ENCODE results near the gene GH2.
"Not testable (repeated sequence)": the region's sequence is repeated elsewhere in the genome, so short reads cannot be mapped to it uniquely, and the experiment has no call there.

The GH2 gene

DNA sequence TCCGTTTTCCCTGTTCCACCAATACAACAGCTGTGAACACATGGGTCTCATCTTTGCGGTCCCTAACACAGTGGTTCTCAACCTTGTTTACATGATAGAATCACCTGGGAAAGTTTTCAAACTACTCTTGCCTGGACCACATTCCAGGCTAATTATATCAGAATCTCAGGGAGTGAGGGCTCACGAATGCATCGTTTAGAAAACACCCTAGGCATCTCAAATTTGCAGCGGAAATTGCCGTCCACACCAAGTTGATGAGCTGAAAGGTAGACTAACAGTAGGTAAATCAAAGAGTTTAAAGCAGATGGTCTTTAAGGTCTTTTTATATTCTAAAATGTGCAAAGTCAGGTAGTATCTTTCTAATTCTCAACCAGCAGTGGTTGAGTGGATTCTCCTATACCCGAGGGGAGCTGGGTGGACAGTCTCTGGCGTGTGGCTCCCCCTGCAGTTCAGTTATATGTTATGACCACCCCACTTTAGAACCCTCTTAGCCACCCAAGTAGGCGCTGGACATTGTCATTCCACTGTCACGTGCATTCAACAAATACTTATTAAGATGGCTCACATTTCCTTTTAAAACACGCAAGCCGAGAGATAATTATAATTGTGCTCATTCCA is 25.5 kb upstream of the GH2 start:
- not testable (repeated sequence) for H3K4ac ChIP-seq (ENCODE audit: low read depth in 1 of 2, low read length in 2 of 2); H3K4me1 ChIP-seq (ENCODE audit: control insufficient read depth, insufficient read depth, low read depth, low read length); H2AFZ ChIP-seq (ENCODE audit: low read depth, low read length); H3K18ac ChIP-seq (ENCODE audit: low read depth in 1 of 2, low read length in 2 of 2); H2BK15ac ChIP-seq (ENCODE audit: low read depth, poor library complexity, severe bottlenecking); H3K23ac ChIP-seq (ENCODE audit: low read length in 2 of 2); H3K9me3 ChIP-seq (ENCODE audit: control insufficient read depth, low read length); H3K4me2 ChIP-seq (ENCODE audit: low read length, poor library complexity, severe bottlenecking); H3K14ac ChIP-seq (ENCODE audit: low read length in 2 of 2); H3K9ac ChIP-seq (ENCODE audit: low read length); H4K91ac ChIP-seq (ENCODE audit: low read length); H4K8ac ChIP-seq (ENCODE audit: low read length); H2BK120ac ChIP-seq (ENCODE audit: low read depth, low read length); H2BK12ac ChIP-seq (ENCODE audit: low read length in 2 of 2); H3K27ac ChIP-seq (ENCODE audit: low read length, poor library complexity, severe bottlenecking); H3K79me1 ChIP-seq (replicated peaks; ENCODE audit: low read length, poor library complexity, severe bottlenecking); H2BK5ac ChIP-seq (ENCODE audit: low read depth, low read length, poor library complexity, severe bottlenecking); H3K4me3 ChIP-seq (ENCODE audit: insufficient read depth in 1 of 2, low read depth in 1 of 2, low read length in 2 of 2); H3K36me3 ChIP-seq (ENCODE audit: control insufficient read depth in 1 of 2, insufficient read depth in 2 of 2, low read depth in 1 of 2, low read length in 2 of 2); H2AK5ac ChIP-seq (ENCODE audit: low read length, severe bottlenecking)
- peak; percentile 18 for DNase-seq
- WGBS: 57% methylated on average over 6 of the region's 12 CpGs
- H3K27me3 ChIP-seq (ENCODE audit: control insufficient read depth in 1 of 2, insufficient read depth in 1 of 2, low read length in 2 of 2): peaks cover 29 to 41% of the 10 kb centered on the region in 2 experiments

DNA sequence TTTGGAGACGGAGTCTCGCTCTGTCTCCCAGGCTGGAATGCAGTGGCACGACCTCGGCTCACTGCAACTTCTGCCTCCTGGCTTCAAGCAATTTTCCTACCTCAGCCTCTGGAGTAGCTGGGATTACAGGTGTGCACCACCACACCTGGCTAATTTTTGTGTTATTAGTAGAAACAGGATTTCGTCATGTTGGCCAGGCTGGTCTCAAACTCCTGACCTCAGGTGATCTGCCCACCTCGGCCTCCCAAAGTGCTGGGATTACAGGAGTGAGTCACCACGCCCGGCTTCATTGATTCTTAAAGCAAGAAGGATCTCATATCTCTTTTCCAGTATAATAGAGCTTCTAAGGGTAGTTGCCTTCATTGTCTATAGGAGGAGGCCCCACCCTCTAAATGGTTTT is 23.1 kb upstream of the GH2 start:
- H3K9ac ChIP-seq (ENCODE audit: low read length): not testable (repeated sequence)

DNA sequence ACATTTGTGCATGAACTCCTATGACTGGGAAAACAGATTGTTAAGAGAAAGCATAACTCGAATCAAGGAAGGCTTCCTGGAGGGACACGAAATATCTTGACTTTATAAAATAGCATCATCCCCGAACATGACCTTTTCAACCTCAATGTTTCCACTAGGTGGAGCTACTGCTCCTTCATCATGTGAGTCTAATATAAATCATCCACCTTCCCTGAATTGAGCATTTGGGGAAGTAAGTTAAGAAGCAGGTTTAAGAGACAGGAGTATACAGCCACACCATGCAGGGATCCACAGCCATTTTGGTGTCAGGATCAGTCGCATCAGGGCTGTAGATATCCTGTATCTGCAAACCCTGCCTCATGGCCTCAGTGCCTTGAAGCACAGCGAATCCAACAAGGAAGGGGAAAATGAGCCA is 22.1 kb upstream of the GH2 start:
- H3K14ac ChIP-seq (ENCODE audit: low read length in 2 of 2); H4K91ac ChIP-seq (ENCODE audit: low read length); H2BK120ac ChIP-seq (ENCODE audit: low read depth, low read length); H3K79me1 ChIP-seq (replicated peaks; ENCODE audit: low read length, poor library complexity, severe bottlenecking); H3K23ac ChIP-seq (ENCODE audit: low read length in 2 of 2); H3K9me3 ChIP-seq (ENCODE audit: control insufficient read depth, low read length); H2BK15ac ChIP-seq (ENCODE audit: low read depth, poor library complexity, severe bottlenecking); H3K27ac ChIP-seq (ENCODE audit: low read length, poor library complexity, severe bottlenecking); H3K18ac ChIP-seq (ENCODE audit: low read depth in 1 of 2, low read length in 2 of 2); H2BK12ac ChIP-seq (ENCODE audit: low read length in 2 of 2); H2AK5ac ChIP-seq (ENCODE audit: low read length, severe bottlenecking); H3K36me3 ChIP-seq (ENCODE audit: control insufficient read depth in 1 of 2, insufficient read depth in 2 of 2, low read depth in 1 of 2, low read length in 2 of 2); H3K4me1 ChIP-seq (ENCODE audit: control insufficient read depth, insufficient read depth, low read depth, low read length); DNase-seq; H3K9ac ChIP-seq (ENCODE audit: low read length); H3K4me3 ChIP-seq (ENCODE audit: insufficient read depth in 1 of 2, low read depth in 1 of 2, low read length in 2 of 2); H4K8ac ChIP-seq (ENCODE audit: low read length); H3K4ac ChIP-seq (ENCODE audit: low read depth in 1 of 2, low read length in 2 of 2); H3K4me2 ChIP-seq (ENCODE audit: low read length, poor library complexity, severe bottlenecking); H2BK5ac ChIP-seq (ENCODE audit: low read depth, low read length, poor library complexity, severe bottlenecking); H2AFZ ChIP-seq (ENCODE audit: low read depth, low read length): not testable (repeated sequence)
- 88% methylated on average over 2 of the region's 5 CpGs for WGBS
- H3K27me3 ChIP-seq (ENCODE audit: control insufficient read depth in 1 of 2, insufficient read depth in 1 of 2, low read length in 2 of 2): peaks cover 25 to 26% of the 10 kb centered on the region in 2 experiments

More for the DNA sequence above, 23.1 kb upstream of the GH2 start:
- H3K4ac ChIP-seq (ENCODE audit: low read depth in 1 of 2, low read length in 2 of 2); H3K79me1 ChIP-seq (replicated peaks; ENCODE audit: low read length, poor library complexity, severe bottlenecking); H3K14ac ChIP-seq (ENCODE audit: low read length in 2 of 2); H3K4me3 ChIP-seq (ENCODE audit: insufficient read depth in 1 of 2, low read depth in 1 of 2, low read length in 2 of 2); H4K91ac ChIP-seq (ENCODE audit: low read length); H2BK15ac ChIP-seq (ENCODE audit: low read depth, poor library complexity, severe bottlenecking); H3K4me2 ChIP-seq (ENCODE audit: low read length, poor library complexity, severe bottlenecking); H2BK12ac ChIP-seq (ENCODE audit: low read length in 2 of 2); H3K36me3 ChIP-seq (ENCODE audit: control insufficient read depth in 1 of 2, insufficient read depth in 2 of 2, low read depth in 1 of 2, low read length in 2 of 2); DNase-seq; H2BK5ac ChIP-seq (ENCODE audit: low read depth, low read length, poor library complexity, severe bottlenecking); H2BK120ac ChIP-seq (ENCODE audit: low read depth, low read length); H3K27ac ChIP-seq (ENCODE audit: low read length, poor library complexity, severe bottlenecking); H2AK5ac ChIP-seq (ENCODE audit: low read length, severe bottlenecking); H4K8ac ChIP-seq (ENCODE audit: low read length); H3K18ac ChIP-seq (ENCODE audit: low read depth in 1 of 2, low read length in 2 of 2); H3K9me3 ChIP-seq (ENCODE audit: control insufficient read depth, low read length); H3K23ac ChIP-seq (ENCODE audit: low read length in 2 of 2); H3K4me1 ChIP-seq (ENCODE audit: control insufficient read depth, insufficient read depth, low read depth, low read length); H2AFZ ChIP-seq (ENCODE audit: low read depth, low read length): not testable (repeated sequence)
- 78% methylated on average over 7 of the region's 8 CpGs for WGBS
- peaks cover 21 to 29% of the 10 kb centered on the region in 2 experiments for H3K27me3 ChIP-seq (ENCODE audit: control insufficient read depth in 1 of 2, insufficient read depth in 1 of 2, low read length in 2 of 2)

DNA sequence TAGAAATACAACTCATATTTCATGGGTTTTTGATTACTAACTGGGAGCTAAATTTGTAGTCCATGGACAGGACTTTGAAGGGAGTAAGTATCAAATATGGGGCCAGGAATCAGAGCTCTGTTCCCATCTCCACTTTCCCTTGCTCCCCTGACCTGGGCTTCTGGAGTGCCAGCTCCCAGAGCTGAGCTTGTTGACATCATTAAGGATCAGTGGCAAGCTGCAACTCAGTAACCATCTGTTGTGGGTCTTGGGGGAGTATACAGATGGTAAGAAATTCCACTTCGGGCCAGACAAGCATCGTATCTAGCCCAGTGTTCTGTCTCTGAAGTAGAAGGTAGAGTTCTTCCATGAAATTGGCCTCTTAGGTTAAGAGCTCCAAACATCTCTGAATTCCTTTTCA is 20.2 kb upstream of the GH2 start:
- H2BK120ac ChIP-seq (ENCODE audit: low read depth, low read length); H3K4me1 ChIP-seq (ENCODE audit: control insufficient read depth, insufficient read depth, low read depth, low read length); H3K4me2 ChIP-seq (ENCODE audit: low read length, poor library complexity, severe bottlenecking); H3K4ac ChIP-seq (ENCODE audit: low read depth in 1 of 2, low read length in 2 of 2); H2AK5ac ChIP-seq (ENCODE audit: low read length, severe bottlenecking); H3K9me3 ChIP-seq (ENCODE audit: control insufficient read depth, low read length); H3K9ac ChIP-seq (ENCODE audit: low read length); H3K27ac ChIP-seq (ENCODE audit: low read length, poor library complexity, severe bottlenecking); H3K4me3 ChIP-seq (ENCODE audit: insufficient read depth in 1 of 2, low read depth in 1 of 2, low read length in 2 of 2); H4K91ac ChIP-seq (ENCODE audit: low read length); H3K36me3 ChIP-seq (ENCODE audit: control insufficient read depth in 1 of 2, insufficient read depth in 2 of 2, low read depth in 1 of 2, low read length in 2 of 2); H2BK15ac ChIP-seq (ENCODE audit: low read depth, poor library complexity, severe bottlenecking); H3K23ac ChIP-seq (ENCODE audit: low read length in 2 of 2); H3K18ac ChIP-seq (ENCODE audit: low read depth in 1 of 2, low read length in 2 of 2); H3K79me1 ChIP-seq (replicated peaks; ENCODE audit: low read length, poor library complexity, severe bottlenecking); H3K14ac ChIP-seq (ENCODE audit: low read length in 2 of 2); DNase-seq; H2AFZ ChIP-seq (ENCODE audit: low read depth, low read length); H4K8ac ChIP-seq (ENCODE audit: low read length); H2BK12ac ChIP-seq (ENCODE audit: low read length in 2 of 2); H2BK5ac ChIP-seq (ENCODE audit: low read depth, low read length, poor library complexity, severe bottlenecking): not testable (repeated sequence)
- 90% methylated on average over 2 of the region's 2 CpGs for WGBS
- H3K27me3 ChIP-seq (ENCODE audit: control insufficient read depth in 1 of 2, insufficient read depth in 1 of 2, low read length in 2 of 2): peaks cover 18 to 22% of the 10 kb centered on the region in 2 experiments
